GM21737 (cell line): ENCODE data around the gene PRELID3B.

Experiments used
- ATAC-seq: cut with Tn5 transposase; IDR thresholded peaks from one replicate; pipeline ENCODE4 v1.9.1; 2021; ENCODE audit warnings: mild to moderate bottlenecking, moderate library complexity; ENCODE audit not compliant: unreplicated experiment

Gene PRELID3B

DNA sequence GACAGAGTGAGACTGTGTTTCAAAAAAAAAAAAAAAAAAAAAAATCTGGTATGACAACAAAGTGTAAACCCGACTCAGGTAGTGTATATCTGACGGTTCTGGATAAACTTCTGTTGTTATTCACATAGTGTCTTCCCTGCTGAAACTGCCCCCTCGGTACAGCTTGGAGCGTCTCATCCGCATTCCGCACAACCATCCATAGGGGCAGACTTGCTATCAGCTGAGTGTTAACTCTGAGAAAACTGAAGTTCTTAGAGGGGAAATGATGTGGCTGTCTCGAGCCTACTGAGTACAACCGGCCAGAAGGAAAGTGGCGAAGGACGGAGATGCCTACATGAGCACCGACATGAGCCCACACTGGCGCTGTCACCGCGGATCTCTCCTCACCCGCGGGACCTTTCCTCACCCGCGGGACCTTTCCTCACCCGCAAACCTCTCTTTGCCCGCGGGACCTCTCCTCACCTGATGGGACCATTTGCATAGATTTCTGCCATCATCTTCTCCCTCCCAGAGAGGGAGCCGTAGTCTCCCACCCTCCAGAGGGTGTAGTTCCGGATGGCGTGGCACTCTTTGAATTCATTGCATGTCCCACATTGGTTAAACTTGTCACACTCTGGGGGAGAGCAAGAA lies 45.3 kb downstream of the PRELID3B start:
- ATAC-seq: no peak

DNA sequence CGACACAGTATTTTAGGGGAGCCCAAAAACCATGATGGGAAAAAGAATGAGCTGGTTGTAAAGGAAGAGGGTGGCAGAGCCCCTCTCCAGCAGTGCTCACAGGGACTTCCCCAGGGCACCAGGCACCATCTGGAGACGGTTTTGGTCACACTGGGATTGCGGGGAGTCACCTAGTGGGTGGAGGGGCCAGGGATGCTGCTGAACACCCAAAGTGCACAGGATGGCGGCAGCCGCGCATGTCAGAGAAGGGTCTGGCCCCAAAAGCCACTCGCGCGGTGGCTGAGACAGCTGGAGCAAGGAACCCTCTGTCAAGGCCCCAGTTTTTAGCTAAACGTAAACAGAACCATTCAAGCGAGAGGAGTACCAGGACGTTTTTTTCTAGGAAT lies 46.4 kb downstream of the PRELID3B start:
- ATAC-seq: no peak

GRCh38 chr20:58995461-58996225 lies 46.9 kb downstream of the PRELID3B start:
- ATAC-seq: no peak

- no peak for ATAC-seq
These were observed 48.0 kb downstream of the PRELID3B start for GRCh38 chr20:58994390-58995159.

GRCh38 chr20:58993332-58994248 lies 49.0 kb downstream of the PRELID3B start:
- ATAC-seq: no peak

- ATAC-seq: no peak
These were observed 49.7 kb downstream of the PRELID3B start for GRCh38 chr20:58992911-58993310.

GRCh38 chr20:58991715-58992114 lies 50.9 kb downstream of the PRELID3B start:
- no peak for ATAC-seq

DNA sequence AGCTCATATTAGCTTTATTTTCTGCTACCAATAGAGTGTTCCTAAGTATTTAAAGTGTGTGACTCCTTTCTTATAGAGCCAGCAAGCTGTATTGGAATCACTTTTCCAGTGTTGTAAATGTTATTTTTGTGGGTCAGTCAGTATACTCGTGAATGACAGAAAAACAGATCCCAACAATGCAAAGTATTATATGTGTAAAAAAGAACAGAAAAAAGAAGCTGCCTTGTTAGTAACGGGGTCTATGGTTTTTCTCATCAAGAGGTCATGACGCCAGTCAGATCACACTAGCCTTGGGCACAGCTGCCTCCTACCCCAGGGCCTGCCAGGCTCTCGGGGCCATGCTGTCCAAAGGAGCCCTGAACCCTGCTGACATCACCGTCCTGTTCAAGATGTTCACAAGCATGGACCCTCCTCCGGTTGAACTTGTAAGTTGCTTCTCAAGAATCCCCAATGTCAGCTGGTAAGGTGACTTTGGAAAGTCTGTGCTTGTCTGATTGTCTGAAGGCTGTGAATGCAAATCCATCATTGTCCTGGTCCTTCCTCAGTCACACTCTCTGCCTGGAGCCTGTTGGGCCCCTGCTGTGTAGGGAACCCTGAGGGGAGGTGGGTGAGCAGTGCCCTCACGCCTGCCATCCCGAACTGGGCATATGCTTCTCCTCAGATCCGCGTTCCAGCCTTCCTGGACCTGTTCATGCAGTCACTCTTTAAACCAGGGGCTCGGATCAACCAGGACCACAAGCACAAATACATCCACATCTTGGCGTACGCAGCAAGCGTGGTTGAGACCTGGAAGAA lies 51.7 kb downstream of the PRELID3B start:
- ATAC-seq: no peak

GRCh38 chr20:58989196-58989595 lies 53.4 kb downstream of the PRELID3B start:
- no peak for ATAC-seq

- ATAC-seq: no peak
These were observed 54.1 kb downstream of the PRELID3B start for GRCh38 chr20:58988565-58988882.

- no peak for ATAC-seq
These were observed 54.6 kb downstream of the PRELID3B start for GRCh38 chr20:58987790-58988564.

DNA sequence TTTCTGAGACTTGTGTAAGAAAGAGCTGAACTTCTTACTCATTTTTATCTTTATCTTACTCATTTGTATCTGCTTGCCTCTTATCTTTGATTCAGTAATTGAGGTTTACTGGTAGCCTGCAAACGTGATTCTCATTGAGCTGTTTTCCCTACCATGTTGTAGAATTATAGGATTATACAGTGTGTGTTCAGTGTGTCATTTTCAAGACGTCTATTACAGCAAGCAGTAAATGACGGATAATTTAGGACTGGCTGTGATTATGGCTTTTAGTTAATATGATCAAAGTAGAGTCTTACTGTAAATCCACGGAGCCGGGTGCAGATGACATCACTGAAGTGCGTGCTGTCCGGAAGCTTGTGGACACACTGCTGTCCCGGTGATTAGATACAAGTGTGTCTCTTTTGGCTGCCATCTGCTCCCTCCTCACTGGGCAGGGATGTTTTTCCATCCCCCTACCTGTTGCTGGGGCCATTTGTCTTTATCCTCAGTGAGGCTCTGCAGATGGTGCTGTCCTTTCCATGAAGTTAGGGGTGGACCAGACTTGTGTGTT lies 55.5 kb downstream of the PRELID3B start:
- ATAC-seq: no peak

DNA sequence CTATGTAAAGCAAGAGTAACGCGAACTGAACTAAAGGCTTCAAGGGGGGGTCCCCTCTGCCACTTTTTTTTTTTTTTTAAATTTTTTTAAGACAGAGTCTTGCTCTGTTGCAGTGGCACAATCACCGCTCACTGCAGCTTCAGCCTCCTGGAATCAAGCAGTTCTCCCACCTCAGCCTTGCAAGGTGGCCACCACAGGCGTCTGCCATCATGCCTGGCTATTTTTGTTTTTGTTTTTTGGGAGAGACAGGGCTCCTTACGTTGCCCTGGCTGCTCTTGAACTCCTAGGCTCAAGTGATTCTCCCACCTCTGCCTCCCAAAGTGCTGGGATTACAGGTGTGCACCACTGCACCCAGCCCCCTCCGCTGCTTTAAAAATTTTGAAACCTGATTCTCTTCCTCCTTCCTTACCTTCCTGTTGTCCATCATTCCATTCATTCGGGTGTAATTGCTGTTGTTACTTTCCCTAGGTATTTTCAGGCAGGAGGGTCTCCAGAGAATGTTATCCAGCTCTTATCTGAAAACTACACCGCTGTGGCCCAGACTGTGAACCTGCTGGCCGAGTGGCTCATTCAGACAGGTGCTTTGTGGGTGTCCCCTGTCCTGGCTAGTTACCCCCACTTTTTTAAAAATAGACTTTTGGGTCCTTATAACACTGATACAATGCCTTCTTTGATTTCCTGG lies 56.2 kb downstream of the PRELID3B start:
- ATAC-seq: no peak

- no peak for ATAC-seq
These were observed 56.9 kb downstream of the PRELID3B start for GRCh38 chr20:58985656-58986055.

- ATAC-seq: no peak
These were observed 57.9 kb downstream of the PRELID3B start for GRCh38 chr20:58984691-58985090.
